ENCODE measurements around the gene BRPF3. TPM values are rescaled to one million over a fixed set of nuclear protein-coding genes. Genes with fewer than 3 reads are reported as not detected.
A peak's percentile ranks its signal among the peaks of the same experiment; 100 is the strongest.

The BRPF3 gene
- total and polyA plus RNA-seq, 9 of the 15 experiments (the other 6 are each of a cell fraction or from before 2014, with no cell fraction given): 2.2 to 19.3 (median 8.0) TPM

- TF ChIP-seq ZNF407 (IDR thresholded peaks at IDR 0.05; ENCODE audit: low read depth) (no peak), ZNF764 (CRISPR knock-in tag; IDR thresholded peaks at IDR 0.05; ENCODE audit: low read depth) (no peak), CHAMP1 (IDR thresholded peaks at IDR 0.05) (no peak), MCM3 (IDR thresholded peaks at IDR 0.05) (no peak), RBM17 (IDR thresholded peaks at IDR 0.05; ENCODE audit: borderline replicate concordance, low read depth, low read length) (no peak), THAP12 (CRISPR knock-in tag; IDR thresholded peaks at IDR 0.05) (peak; percentile 39; the same call in 1 of the 2 replicates)
These were observed at the start of gene BRPF3 (continued) for GRCh38 chr6:36196113-36196879.
